ENCODE results near the gene RNASE7.
A peak's percentile ranks its signal among the peaks of the same experiment; 100 is the strongest.
"Not testable (repeated sequence)": the region's sequence is repeated elsewhere in the genome, so short reads cannot be mapped to it uniquely, and the experiment has no call there.

RNASE7 gene

GRCh38 chr14:21023817-21024584 is 18.2 kb upstream of the RNASE7 start:
- no peak for DNase-seq

GRCh38 chr14:21024585-21025370 is 17.4 kb upstream of the RNASE7 start, which contains the start of gene NDRG2:
TSS of gene NDRG2 (minus strand) at chr14:21025061. CDS start at chr14:21023315, 1,746 bp downstream.
- peak; percentile 87 for DNase-seq

DNA sequence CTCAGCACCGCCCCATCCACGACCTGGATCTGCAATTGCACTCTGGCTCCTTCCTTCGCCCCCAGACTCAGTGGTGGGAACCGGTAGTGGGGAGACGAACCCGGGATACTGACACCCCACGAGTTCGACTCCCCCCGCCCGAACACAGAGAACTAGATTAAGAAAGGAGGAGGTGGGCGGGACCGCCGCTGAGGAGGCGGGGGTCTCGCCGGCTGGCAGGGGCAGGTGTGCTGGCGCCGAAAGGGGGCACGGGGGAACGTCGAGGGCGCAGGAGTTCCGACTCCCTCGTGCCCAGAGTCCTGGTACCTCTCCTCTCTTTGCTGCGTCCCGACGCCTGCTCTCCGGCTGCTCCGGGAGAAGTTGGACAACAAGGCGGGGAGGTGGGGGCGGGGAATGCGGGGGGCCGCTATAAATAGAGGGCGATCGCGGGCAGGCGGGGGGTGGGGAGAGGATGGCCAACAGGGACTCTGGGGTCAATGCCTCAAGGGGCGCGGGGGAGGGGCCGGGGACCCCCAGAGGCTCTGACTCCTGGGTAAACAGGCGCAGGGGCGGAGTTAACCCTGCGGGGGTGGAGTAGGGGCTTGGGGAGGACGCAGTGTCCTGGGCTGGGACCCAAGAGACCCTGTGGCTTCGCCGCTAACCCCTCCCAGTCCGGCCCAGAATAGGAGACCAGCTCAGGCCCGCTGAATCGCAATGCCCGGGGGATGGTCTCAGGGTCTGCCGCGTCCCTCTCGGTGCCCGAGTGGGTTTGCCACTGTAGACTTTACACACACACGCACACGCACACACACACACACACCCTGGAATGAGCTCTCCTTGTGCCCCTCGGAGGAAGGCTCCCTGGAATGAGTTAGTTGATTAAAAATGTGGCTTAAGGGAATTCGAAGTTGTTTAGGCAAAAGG is 16.5 kb upstream of the RNASE7 start:
- peak; percentile 89 for DNase-seq

DNA sequence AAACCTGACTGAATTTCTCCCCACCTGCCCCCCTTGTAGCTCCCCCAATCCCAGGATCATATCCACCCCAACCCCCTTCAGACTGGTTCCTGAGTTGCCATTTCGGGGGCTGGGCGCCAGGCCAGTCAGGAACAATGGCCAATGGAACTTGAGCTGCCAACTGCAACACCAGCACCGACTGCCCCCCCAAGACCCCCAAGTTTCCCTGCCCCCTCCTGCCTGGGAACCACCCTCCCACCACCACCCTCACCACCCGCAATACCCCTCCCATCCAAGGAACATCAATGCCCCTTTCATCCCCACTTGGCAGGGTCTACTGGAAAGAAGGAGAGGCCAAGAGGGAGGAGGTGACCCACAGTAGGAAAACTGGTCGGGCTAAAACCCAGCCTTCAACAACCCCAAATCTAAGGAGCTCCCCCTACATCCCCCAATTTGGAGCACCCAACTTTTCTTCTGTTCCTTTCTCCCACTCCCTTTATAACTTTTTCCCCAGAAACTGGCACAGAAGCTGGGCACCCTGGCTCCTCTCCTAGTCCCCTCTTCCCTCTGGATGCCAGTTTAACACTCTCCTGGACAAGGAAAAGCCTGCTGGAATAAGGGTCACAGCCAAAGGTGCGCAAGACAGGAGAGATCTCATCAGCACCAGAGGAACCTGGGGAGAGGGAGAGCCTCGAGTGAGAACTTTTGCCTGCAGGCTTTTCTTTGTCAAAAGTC is 15.7 kb upstream of the RNASE7 start:
- no peak for DNase-seq

- no peak for DNase-seq
These were observed 15.2 kb upstream of the RNASE7 start for GRCh38 chr14:21026988-21027315.

- no peak for DNase-seq
These were observed 12.2 kb upstream of the RNASE7 start, which contains the start of gene TPPP2 for GRCh38 chr14:21029917-21030316. TSS of gene TPPP2 (plus strand) at chr14:21030217. CDS start at chr14:21030582, 365 bp downstream.

- DNase-seq: no peak
These were observed 11.6 kb upstream of the RNASE7 start for GRCh38 chr14:21030531-21030930.

GRCh38 chr14:21032326-21033132 is 9.6 kb upstream of the RNASE7 start:
- DNase-seq: no peak

- DNase-seq: no peak
These were observed 8.9 kb upstream of the RNASE7 start for GRCh38 chr14:21033133-21033698.

GRCh38 chr14:21034707-21035106 is 7.5 kb upstream of the RNASE7 start, which contains the start of gene RNASE13:
TSS of gene RNASE13 (minus strand) at chr14:21034807. CDS start at chr14:21034288, 519 bp downstream.
- DNase-seq: no peak

GRCh38 chr14:21036751-21037150 is 5.4 kb upstream of the RNASE7 start:
- no peak for DNase-seq

DNA sequence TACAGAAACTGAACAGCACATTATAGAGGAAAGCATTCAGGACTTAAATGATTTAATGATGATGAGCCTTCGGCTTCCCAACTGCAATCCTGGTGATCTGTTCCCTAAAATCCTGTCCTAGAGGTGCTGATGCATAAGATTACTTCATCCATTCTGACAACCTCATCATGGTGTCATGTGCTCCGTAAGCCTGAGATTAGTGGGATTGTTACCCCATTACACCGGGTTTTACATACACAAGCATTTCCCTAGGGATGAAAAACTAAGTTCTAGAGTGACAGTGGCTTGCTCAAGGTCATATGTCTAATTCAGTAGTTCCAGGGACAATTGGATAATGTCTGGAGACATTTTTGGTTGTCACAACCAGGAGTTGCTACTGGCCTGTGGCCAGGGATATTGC is 5.0 kb upstream of the RNASE7 start:
- DNase-seq: no peak

DNA sequence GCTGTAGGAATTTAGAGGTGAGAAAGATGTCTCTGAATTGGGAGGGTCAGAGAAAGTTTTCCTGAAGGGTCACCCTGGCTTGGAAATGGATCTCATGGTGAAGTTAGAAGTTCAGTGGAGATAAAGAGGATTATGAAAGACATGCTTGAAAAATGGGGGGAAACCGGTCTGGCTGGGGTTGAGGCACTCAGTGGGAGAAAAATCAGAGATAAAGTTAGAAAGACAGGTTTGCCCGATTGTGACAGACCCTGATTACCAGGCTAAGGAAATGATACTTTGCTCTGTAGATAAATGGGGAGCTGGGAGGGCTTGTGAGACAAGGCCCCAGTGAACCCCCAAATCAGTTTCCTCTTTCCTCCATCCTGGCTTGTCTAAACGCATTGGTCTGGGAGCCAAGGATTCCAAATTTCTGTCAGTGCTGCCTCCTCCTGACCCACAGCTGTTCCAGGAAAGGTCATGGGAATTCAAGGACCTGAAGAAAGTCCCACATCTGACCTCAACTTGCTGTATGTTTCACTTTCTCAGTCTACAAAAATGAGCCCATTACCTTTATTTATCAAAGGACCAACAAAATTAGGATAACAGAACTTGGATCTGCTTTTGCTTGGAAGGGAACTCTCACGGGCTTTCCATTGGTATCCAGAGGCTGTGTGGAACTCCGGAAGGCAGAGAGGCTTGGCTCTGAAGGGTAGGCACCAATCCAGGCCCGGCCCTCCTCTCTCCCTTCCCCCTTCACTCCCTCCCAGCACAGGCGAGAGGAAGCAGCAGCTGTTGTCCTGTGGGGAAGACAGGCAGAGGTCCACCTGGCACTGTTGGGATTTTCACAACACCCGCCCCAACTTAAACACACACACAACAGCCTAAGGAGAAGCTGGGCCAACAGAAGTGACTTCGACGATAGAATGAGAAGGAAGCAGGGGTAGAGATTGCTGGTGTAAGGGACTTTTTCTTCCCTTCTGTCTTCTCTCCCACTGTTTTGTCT is 3.4 kb upstream of the RNASE7 start:
- peak; percentile 58 for DNase-seq

GRCh38 chr14:21039585-21040369 is 2.4 kb upstream of the RNASE7 start:
- DNase-seq: peak; percentile 57

DNA sequence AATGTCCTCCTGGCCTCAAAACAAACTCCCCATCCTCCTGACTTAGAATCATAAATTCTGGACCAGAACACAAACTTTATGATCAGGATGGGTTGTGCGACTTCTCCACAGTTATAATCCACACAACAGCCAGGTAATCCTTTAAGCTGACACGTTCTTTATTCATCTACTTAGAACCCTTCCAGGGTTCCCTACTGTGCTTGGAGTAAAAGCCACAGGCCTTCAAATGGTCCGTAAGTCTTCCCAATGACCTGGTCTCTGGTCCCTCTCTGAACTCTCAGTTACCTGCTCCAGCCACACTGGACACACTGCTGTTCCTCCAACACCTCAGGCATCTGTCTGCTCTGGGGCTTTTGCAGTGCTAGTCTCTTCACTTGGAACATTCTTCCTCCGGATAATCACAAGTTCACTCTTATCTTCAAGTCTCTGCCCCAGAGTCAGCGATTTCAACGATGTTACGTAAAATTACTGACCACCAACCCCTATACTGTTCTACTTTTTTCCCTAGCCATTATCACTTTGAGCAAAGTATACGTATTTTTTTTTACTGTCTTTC is 1.7 kb upstream of the RNASE7 start:
- no peak for DNase-seq

GRCh38 chr14:21040941-21041340 is 1.2 kb upstream of the RNASE7 start:
- not testable (repeated sequence) for DNase-seq

- no peak for DNase-seq
These were observed 756 bp downstream of the RNASE7 start for GRCh38 chr14:21042918-21043317.

GRCh38 chr14:21043387-21043973 is 1.3 kb downstream of the RNASE7 start:
- DNase-seq: no peak

All from right kidney (tissue), 1 donor.